ENCODE data around the gene TJP2.
"Not testable (repeated sequence)": the region's sequence is repeated elsewhere in the genome, so short reads cannot be mapped to it uniquely, and the experiment has no call there.

Gene TJP2

GRCh38 chr9:69164573-69164972, 9.5 kb upstream of the TJP2 start:
- not testable (repeated sequence) for DNase-seq

DNA sequence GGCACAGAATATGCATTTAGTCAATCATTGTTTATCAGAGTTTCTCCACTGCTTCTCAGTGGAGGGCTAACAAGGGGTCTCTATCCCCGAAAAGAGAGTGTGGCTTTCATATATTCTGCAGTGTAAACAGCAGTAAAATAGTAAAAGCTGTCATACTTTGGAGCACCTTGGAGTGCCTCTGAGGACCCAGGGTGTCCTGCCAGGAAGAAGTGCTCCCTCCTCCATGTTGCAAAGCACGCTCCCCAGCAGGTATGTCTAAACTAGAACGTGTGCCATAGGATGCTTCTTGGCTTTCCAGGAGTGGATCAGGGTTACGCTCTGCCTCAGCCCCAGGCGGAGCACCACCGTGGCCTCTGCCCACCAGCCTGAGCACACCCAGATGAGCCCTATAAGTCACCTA, 8.5 kb upstream of the TJP2 start:
- DNase-seq, result no peak

DNA sequence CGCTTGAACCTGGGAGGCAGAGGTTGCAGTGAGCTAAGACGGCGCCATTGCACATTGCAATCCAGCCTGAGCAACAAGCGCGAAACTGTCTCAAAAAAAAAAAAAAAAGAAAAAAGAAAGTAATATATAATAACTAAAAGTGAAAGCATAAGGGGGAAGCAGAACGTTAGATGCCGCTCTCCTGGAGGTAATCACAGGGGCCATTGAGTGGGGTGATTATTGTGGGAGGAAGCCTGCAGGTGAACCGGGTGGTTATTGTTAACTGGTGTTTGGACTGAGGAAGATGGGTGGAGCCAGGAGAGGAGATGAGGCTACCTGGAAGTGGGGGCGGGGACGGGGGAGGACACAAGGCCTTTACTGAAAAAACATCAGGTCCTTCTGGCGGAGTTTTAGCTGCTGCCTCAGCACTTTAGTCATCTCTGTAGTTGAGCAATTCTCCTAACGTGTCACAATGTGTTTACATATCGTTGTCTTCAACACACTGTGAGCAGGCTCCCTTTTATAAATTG, 5.3 kb upstream of the TJP2 start:
- DNase-seq, result peak; percentile 19

- no peak for DNase-seq
Observed at GRCh38 chr9:69170231-69170630, 3.8 kb upstream of the TJP2 start.

DNA sequence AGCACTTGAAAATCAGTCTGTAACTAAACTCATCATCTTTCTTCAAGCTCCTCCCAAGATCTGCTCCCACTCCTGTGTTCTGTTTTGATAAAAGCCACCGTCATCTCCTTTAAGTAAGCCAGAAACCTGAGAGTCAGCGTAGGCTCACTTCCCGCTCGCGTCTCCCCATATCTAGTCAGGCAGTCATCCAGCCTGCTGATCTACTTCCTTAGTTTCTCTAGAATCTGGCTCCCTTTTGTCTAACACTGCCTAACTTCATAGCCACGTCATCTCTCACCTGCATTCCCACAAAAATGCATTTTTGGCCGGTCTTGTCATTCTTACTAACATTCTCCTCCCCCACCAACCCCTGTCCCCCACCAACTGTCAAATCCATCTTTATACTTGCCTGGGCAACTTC, 3.0 kb upstream of the TJP2 start:
- DNase-seq, result no peak

- no peak for DNase-seq
Observed at GRCh38 chr9:69171517-69171916, 2.6 kb upstream of the TJP2 start.

- no peak for DNase-seq
Observed at GRCh38 chr9:69172895-69173294, 1.2 kb upstream of the TJP2 start.

GRCh38 chr9:69173497-69173890, 583 bp upstream of the TJP2 start:
- DNase-seq, result no peak

DNA sequence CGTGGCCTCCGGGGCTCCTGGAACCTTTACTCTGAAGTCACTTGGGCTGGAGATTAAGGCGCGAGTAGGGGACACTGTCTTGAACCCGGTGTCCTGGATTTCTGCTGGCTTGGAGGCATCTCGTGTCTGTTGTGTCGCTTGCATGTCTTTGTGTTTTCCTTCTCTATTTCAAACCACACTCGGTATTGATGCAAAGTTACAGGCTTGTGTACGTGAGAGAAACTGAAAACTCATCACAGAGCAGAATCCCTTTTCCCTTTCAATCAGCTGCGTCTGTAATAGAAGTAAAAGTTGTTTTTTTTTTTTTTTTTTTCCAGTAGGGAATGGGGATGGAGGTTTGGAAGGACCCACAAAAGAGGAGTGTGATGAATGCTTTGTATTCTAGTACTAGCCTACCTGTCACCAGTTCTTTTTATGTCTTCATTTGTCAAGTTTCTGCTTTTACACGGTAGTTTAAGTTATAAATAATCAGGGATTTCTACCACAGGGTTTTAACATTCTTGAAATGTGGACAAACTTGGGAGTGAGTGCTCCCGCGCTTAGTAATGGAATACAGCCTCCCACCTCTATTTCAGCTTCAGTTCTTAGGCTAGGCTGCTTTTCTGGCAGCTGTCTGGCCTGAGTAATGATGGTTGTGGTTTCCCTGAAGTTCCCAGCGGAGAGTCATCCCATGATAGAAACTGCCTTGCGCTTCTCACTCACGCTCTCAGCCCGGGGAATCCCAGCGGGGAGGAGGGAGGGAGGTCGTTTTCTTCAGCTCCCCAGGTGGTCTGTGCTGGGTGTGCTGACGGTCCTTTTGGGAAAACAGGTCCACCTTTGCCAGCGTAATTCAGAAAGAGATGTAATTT, 763 bp downstream of the TJP2 start:
- no peak for DNase-seq

DNA sequence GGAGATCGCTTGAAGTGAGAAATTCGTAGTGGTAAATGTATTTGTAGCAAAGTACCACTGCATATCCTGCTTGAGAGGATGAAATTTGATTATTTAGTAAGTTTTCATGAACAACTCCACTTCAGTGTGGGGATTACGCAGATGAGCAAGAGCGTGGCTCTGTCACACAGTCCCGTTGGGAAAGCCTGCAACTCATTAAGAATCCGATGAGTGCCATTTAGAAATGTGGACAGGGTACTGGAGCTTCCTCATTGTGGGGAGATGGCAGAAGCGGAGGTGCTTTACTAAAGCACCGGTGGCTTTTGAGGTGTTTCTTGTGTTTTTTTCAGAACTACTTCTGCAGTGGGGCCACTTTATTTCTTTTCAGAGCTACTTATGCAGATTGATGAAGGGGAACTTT, 1.4 kb downstream of the TJP2 start:
- DNase-seq, result no peak

DNA sequence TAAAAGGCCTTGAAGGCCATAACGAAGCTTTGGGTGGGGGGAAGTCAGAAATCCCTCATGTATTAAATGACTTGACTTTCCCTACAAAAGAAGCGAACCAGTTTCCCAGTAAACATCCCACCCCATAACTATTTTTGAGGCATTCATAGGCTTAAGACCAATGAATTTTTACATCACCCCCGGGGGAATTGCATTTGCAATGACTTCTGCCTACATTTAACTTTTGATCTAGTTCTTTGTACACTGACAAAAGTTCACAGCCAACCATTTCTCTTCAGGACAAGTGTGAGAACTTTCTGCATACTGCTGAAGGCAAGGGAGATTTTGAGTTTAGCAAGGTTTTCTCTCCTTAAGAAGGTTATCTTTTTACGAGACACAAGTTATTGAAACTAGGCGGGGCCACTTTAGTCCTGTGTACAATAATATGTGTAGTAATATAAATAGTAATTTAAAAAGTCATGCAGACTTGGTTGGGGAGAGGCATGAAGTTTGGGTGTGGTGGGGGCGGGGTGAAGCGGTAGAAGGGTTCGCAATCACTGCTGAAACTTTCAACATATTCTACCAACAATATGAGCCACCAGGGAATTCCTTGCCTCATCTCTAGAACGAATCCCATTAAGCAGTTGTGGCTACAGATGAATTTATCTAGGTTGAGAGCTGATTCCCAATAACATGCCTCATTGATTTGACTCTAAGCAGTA, 2.5 kb downstream of the TJP2 start:
- no peak for DNase-seq

- no peak for DNase-seq
Observed at GRCh38 chr9:69178583-69179011, 4.5 kb downstream of the TJP2 start.

GRCh38 chr9:69179037-69179436, 5.0 kb downstream of the TJP2 start:
- no peak for DNase-seq

GRCh38 chr9:69180200-69180599, 6.1 kb downstream of the TJP2 start:
- DNase-seq, result no peak

DNA sequence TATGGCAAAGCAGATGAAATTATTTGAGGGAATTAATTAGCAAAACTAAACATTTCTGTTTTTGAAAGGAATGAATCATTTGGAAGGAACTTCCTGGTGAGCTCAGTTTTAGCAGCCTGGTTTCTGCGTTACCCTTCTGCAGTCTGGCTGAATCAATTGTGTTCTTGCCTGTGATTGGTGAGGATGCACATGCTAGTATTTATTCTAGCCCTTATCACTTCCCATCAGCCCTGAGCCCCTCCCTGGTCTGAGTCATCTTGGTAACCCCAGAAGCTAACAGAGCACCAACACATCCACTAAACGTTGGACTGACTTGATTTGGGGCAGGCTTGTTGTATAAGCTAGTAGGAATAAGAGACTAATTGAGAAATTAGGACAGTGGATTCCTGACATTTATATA, 6.6 kb downstream of the TJP2 start:
- DNase-seq, result no peak

- no peak for DNase-seq
Observed at GRCh38 chr9:69181908-69182353, 7.9 kb downstream of the TJP2 start.

DNA sequence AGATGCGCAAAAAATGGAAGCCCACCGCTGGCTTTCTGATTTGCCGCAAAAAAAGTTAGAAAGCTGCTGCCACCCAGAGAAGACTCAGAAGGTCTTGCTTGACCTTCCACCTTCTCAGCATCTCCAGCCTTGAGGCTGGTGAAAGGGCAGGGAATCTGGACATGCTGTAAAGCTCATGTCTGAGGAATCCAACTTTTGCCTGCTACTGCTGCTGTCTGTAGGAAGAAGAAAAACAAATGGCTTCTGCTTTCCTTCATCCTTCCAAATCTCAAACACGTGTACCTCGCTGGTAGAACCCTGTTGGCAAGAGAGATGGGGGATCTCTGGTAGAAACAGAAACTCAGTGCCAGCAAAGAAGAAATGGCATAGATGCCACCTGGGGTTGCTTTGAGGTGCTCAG, 10.2 kb downstream of the TJP2 start:
- no peak for DNase-seq

GRCh38 chr9:69186841-69187611, 12.9 kb downstream of the TJP2 start:
- DNase-seq, result no peak

- DNase-seq, result no peak
Observed at GRCh38 chr9:69188975-69189374, 14.9 kb downstream of the TJP2 start.

- no peak for DNase-seq
Observed at GRCh38 chr9:69190086-69190862, 16.2 kb downstream of the TJP2 start.

DNA sequence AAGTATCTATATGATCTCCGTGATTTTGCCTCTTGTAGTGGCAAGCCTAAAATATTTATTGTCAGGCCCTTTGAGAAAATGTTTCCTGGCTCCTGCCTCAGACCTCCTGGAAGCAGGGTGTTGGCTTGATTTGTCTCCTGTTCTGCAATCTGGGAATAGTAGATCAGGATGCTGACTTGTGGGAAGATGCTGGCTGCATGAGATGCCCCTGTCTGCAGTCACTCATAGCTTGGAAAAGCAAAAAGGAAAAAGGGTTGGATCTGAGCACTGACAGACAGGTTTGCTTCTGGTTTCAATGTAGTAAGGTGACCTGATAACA, 16.7 kb downstream of the TJP2 start:
- DNase-seq, result no peak

DNA sequence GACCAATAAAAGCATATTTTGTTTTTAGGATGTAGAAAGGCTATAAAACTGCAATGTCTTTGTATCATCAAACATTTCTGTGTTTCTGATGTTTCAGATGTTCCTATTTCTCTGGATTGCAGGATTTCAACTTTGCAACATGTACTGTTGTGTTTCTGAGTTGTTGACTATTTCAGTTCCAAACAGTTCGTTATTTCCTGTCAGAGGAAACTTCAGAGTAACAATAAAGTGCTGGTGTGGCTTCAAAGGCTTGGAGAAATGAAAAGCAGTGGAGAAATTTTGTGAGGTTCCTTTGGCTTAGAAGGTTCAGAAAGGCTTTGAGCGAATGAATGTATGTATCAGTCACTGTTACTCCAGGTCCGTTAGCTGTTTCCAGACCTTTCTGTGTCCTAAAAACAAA, 17.2 kb downstream of the TJP2 start:
- DNase-seq, result no peak

GRCh38 chr9:69192214-69192613, 18.1 kb downstream of the TJP2 start:
- no peak for DNase-seq

Measured in NCI-H2081 treated with DMSO at 0.1 percent for 48 hours (cell line).